H1 (cell line): ENCODE measurements around the gene KRT24. TPM values are rescaled to one million over a fixed set of nuclear protein-coding genes. Genes with fewer than 3 reads are reported as not detected.

Experiments used
- CBX8 ChIP-seq: fragments of 300-800, 300-1000 bp; sonication (generic); IDR thresholded peaks from 2 replicates; pipeline ENCODE4 v1.7.1; 2016; ENCODE audit warnings: low read depth, low read length, borderline replicate concordance
- CEBPB ChIP-seq: IDR thresholded peaks from 2 replicates; pipeline ENCODE4 v1.6.1; 2012; ENCODE audit warnings: low read depth, low read length
- CTBP2 ChIP-seq: IDR thresholded peaks from 2 replicates; pipeline ENCODE4 v1.7.0; 2011; ENCODE audit warnings: borderline replicate concordance, mild to moderate bottlenecking, moderate library complexity, mixed read lengths, low read length; ENCODE audit not compliant: insufficient read depth, insufficient read length
- HDAC2 ChIP-seq, 2 experiments: fragments of 300-600 bp in 1 of 2; sonication (generic) in 1 of 2; IDR thresholded peaks; 2 replicates each; pipeline ENCODE4 v1.6.1; 2011 to 2012; ENCODE audit warnings: low read depth in 2 of 2, low read length in 2 of 2, mild to moderate bottlenecking in 2 of 2, moderate library complexity in 2 of 2, borderline replicate concordance in 1 of 2, inconsistent platforms in 1 of 2
- JUN ChIP-seq: IDR thresholded peaks from 2 replicates; pipeline ENCODE4 v1.6.1; 2011; ENCODE audit warnings: low read depth, mild to moderate bottlenecking, improper control_type of control experiment, low read length
- KDM1A ChIP-seq: fragments of 200-600, 300-600 bp; sonication (generic); IDR thresholded peaks from 2 replicates; pipeline ENCODE4 v1.7.1; 2016; ENCODE audit warnings: mild to moderate bottlenecking, low read length, borderline replicate concordance
- POLR2AphosphoS5 ChIP-seq: IDR thresholded peaks from 2 replicates; pipeline ENCODE4 v1.6.1; 2011; ENCODE audit warnings: low read depth, low read length
- RBBP5 ChIP-seq: IDR thresholded peaks from 2 replicates; pipeline ENCODE4 v1.7.1; 2012; ENCODE audit warnings: low read depth, mild to moderate bottlenecking, inconsistent platforms, low read length, moderate library complexity, borderline replicate concordance
- SIX5 ChIP-seq: IDR thresholded peaks from 2 replicates; pipeline ENCODE4 v1.6.1; 2011; ENCODE audit warnings: mild to moderate bottlenecking, low read depth, low read length
- TAF1 ChIP-seq: IDR thresholded peaks from 2 replicates; pipeline ENCODE4 v1.6.1; 2011; ENCODE audit warnings: mild to moderate bottlenecking, low read depth, low read length
- ZNF274 ChIP-seq: IDR thresholded peaks from 2 replicates; pipeline ENCODE4 v1.7.0; 2012; ENCODE audit warnings: low read length, borderline replicate concordance; ENCODE audit errors: extremely low read depth
- polyA plus RNA-seq, 7 experiments: library from polyadenylated mRNA; depleted of rRNA in 3 of 7; stranded (reverse) in 5 of 7; unstranded in 2 of 7; fragments of >200 nt in 5 of 7; fragments of 200-250 nt in 2 of 7; gene quantifications; 1 replicate in 5 of 7; 2 replicates in 1 of 7; 4 replicates in 1 of 7; pipeline versions ENCODE4 v1.2.1 to v1.2.3, GENCODE V29; 2011 to 2013; ENCODE audit warnings: missing spikeins in 2 of 7, mixed read lengths in 2 of 7
- total RNA-seq: library from RNA; stranded (reverse); fragmentation: NEBNext Ultra II Directional; extraction: Animal tissue kit (Norgen Biotek cat#: 25700); gene quantifications from 2 replicates; pipeline ENCODE4 v1.2.1, GENCODE V29; 2021
- TF ChIP-seq, protein P1 (sequence below): fragments of 300-600 bp; sonication (generic); IDR thresholded peaks from 2 replicates; pipeline ENCODE4 v1.7.1; 2012; ENCODE audit warnings: low read length, moderate library complexity, mild to moderate bottlenecking, inconsistent platforms; ENCODE audit not compliant: insufficient replicate concordance

The KRT24 gene
- total and polyA plus RNA-seq, 2 of the 8 experiments (the other 6 are each of a cell fraction or from before 2014, with no cell fraction given): not detected

GRCh38 chr17:40699853-40700252 lies 3.7 kb downstream of the KRT24 start (continued):
- TF ChIP-seq, protein P1, sequence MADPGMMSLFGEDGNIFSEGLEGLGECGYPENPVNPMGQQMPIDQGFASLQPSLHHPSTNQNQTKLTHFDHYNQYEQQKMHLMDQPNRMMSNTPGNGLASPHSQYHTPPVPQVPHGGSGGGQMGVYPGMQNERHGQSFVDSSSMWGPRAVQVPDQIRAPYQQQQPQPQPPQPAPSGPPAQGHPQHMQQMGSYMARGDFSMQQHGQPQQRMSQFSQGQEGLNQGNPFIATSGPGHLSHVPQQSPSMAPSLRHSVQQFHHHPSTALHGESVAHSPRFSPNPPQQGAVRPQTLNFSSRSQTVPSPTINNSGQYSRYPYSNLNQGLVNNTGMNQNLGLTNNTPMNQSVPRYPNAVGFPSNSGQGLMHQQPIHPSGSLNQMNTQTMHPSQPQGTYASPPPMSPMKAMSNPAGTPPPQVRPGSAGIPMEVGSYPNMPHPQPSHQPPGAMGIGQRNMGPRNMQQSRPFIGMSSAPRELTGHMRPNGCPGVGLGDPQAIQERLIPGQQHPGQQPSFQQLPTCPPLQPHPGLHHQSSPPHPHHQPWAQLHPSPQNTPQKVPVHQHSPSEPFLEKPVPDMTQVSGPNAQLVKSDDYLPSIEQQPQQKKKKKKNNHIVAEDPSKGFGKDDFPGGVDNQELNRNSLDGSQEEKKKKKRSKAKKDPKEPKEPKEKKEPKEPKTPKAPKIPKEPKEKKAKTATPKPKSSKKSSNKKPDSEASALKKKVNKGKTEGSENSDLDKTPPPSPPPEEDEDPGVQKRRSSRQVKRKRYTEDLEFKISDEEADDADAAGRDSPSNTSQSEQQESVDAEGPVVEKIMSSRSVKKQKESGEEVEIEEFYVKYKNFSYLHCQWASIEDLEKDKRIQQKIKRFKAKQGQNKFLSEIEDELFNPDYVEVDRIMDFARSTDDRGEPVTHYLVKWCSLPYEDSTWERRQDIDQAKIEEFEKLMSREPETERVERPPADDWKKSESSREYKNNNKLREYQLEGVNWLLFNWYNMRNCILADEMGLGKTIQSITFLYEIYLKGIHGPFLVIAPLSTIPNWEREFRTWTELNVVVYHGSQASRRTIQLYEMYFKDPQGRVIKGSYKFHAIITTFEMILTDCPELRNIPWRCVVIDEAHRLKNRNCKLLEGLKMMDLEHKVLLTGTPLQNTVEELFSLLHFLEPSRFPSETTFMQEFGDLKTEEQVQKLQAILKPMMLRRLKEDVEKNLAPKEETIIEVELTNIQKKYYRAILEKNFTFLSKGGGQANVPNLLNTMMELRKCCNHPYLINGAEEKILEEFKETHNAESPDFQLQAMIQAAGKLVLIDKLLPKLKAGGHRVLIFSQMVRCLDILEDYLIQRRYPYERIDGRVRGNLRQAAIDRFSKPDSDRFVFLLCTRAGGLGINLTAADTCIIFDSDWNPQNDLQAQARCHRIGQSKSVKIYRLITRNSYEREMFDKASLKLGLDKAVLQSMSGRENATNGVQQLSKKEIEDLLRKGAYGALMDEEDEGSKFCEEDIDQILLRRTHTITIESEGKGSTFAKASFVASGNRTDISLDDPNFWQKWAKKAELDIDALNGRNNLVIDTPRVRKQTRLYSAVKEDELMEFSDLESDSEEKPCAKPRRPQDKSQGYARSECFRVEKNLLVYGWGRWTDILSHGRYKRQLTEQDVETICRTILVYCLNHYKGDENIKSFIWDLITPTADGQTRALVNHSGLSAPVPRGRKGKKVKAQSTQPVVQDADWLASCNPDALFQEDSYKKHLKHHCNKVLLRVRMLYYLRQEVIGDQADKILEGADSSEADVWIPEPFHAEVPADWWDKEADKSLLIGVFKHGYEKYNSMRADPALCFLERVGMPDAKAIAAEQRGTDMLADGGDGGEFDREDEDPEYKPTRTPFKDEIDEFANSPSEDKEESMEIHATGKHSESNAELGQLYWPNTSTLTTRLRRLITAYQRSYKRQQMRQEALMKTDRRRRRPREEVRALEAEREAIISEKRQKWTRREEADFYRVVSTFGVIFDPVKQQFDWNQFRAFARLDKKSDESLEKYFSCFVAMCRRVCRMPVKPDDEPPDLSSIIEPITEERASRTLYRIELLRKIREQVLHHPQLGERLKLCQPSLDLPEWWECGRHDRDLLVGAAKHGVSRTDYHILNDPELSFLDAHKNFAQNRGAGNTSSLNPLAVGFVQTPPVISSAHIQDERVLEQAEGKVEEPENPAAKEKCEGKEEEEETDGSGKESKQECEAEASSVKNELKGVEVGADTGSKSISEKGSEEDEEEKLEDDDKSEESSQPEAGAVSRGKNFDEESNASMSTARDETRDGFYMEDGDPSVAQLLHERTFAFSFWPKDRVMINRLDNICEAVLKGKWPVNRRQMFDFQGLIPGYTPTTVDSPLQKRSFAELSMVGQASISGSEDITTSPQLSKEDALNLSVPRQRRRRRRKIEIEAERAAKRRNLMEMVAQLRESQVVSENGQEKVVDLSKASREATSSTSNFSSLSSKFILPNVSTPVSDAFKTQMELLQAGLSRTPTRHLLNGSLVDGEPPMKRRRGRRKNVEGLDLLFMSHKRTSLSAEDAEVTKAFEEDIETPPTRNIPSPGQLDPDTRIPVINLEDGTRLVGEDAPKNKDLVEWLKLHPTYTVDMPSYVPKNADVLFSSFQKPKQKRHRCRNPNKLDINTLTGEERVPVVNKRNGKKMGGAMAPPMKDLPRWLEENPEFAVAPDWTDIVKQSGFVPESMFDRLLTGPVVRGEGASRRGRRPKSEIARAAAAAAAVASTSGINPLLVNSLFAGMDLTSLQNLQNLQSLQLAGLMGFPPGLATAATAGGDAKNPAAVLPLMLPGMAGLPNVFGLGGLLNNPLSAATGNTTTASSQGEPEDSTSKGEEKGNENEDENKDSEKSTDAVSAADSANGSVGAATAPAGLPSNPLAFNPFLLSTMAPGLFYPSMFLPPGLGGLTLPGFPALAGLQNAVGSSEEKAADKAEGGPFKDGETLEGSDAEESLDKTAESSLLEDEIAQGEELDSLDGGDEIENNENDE: no peak
- TF ChIP-seq HDAC2 (IDR thresholded peaks at IDR 0.05; ENCODE audit: borderline replicate concordance in 1 of 2, low read depth in 2 of 2, low read length in 2 of 2): no peak
- no peak for TF ChIP-seq TAF1
- TF ChIP-seq KDM1A: no peak
- no peak for TF ChIP-seq JUN
- TF ChIP-seq CEBPB: no peak
- TF ChIP-seq CTBP2: no peak
- TF ChIP-seq POLR2AphosphoS5: no peak
- no peak for TF ChIP-seq RBBP5
- TF ChIP-seq ZNF274: no peak
- TF ChIP-seq SIX5: no peak
- TF ChIP-seq CBX8: no peak
